DOHH2 (cell line): Measurements from ENCODE around the gene TBC1D14.

Experiments used
- EZH2phosphoT487 ChIP-seq: fragments of 200-600 bp; sonication (generic); IDR thresholded peaks from 2 replicates; pipeline ENCODE4 v1.6.1; 2017; ENCODE audit warnings: borderline replicate concordance, mild to moderate bottlenecking, antibody characterized with exemption, low read length, moderate library complexity, mixed read lengths
- TF ChIP-seq, protein P1 (sequence below): fragments of 200-600 bp; sonication (generic); IDR thresholded peaks from one replicate; pipeline ENCODE4 v1.5.1; 2014; ENCODE audit warnings: antibody characterized with exemption, mild to moderate bottlenecking, low read depth, low read length; ENCODE audit not compliant: poor library complexity, severe bottlenecking

DNA sequence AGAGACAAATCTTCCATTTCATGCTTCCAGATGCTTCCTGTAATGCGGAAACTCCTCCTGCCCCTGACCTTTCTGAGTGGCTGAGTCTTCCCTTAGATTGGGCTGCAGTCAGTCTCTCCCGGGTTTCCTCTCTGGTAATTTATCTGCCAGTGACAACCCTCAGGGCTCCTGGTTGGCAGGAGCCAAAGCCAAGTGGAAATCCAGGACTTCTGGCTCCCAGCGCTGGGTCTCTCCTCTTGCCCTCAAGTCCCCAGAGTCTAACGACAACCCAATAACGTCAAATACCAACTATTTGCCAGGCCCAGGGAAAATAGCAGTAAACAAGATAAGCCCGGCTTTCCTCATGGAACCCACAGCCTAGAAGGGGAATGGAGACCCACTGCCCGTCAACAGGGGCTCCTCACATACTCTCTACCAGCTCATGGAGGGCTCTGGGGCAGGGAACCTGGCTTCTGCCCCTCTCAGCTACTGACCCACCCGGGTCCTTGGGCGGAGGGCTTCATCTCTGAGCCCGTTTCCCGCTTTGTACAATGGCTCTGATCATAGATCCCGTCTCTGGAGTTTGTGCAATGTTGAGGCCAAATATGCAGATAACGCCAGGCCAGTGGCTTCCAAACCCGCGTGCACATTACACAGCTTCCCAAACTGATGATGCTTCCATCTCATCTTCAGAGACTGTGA lies 1.1 kb upstream of the TBC1D14 start:
- TF ChIP-seq, protein P1, sequence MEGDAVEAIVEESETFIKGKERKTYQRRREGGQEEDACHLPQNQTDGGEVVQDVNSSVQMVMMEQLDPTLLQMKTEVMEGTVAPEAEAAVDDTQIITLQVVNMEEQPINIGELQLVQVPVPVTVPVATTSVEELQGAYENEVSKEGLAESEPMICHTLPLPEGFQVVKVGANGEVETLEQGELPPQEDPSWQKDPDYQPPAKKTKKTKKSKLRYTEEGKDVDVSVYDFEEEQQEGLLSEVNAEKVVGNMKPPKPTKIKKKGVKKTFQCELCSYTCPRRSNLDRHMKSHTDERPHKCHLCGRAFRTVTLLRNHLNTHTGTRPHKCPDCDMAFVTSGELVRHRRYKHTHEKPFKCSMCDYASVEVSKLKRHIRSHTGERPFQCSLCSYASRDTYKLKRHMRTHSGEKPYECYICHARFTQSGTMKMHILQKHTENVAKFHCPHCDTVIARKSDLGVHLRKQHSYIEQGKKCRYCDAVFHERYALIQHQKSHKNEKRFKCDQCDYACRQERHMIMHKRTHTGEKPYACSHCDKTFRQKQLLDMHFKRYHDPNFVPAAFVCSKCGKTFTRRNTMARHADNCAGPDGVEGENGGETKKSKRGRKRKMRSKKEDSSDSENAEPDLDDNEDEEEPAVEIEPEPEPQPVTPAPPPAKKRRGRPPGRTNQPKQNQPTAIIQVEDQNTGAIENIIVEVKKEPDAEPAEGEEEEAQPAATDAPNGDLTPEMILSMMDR, result no peak
- no peak for TF ChIP-seq EZH2phosphoT487
